Erythroblast (primary cell): ENCODE measurements around the gene ABHD5.

Experiments used
- DNase-seq, 2 experiments: peaks; one replicate each; lab custom pipeline; 2025; lab: John Stamatoyannopoulos, UW
- GATA1 ChIP-seq: IDR thresholded peaks from 2 replicates; pipeline ENCODE4 v1.6.1; 2011; ENCODE audit warnings: low read depth, mild to moderate bottlenecking, control low read depth, low read length, moderate library complexity
- POLR2A ChIP-seq: IDR thresholded peaks from 2 replicates; pipeline ENCODE4 v1.6.1; 2011; ENCODE audit warnings: mild to moderate bottlenecking, low read length

The ABHD5 gene

DNA sequence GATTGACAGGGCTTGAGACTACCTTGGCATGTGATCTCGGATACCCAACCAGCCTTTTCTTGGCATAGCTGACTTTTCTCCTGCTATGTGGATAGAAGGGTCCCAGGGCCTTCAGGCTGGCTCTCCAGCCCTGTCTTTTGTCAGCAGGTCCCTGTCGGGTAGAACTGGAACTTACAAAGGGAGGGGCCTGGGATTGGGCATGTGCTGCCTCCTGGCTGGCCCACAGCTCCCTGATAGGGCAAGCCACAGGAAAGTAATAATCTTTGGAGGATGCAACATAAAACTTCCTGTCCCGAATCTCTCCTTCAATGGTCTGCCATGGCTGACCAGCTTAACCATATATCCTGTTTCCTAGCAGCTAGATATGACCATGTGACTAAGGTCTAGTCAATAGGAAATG is 89.1 kb downstream of the ABHD5 start:
- DNase-seq: no peak
- TF ChIP-seq POLR2A (no peak), GATA1 (no peak)

DNA sequence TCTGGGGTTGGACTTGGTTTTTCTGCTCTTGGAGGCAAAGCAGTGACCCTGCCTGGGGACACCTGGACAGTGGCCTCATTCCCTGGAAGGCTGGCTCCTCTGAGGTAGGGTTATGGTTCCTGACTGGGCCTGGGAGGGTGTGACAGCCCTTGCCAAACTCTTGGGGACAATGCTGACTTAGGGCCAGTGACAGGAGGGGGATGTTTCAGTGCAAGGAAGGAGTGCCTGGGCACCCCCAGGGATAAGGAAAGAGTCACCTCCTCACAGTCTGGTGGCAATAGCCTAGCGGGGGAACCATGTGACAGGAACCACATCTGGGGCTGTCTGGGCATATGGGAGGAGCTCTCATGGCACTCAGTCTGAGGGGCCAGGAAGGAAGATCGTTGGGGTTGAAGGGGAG is 91.8 kb downstream of the ABHD5 start:
- no peak for DNase-seq

More for the DNA sequence above, 91.8 kb downstream of the ABHD5 start:
- no peak for TF ChIP-seq GATA1
- TF ChIP-seq POLR2A: no peak
